ENCODE results near the gene HDAC3. TPM values are rescaled to one million over a fixed set of nuclear protein-coding genes. Genes with fewer than 3 reads are reported as not detected.

HDAC3 gene
- total RNA-seq, 1 experiment from 2014 or later = 91.9 TPM

GRCh38 chr5:141639357-141640050 lies 2.9 kb upstream of the HDAC3 start:
- no peak overlapping the region for H3K27ac ChIP-seq (ENCODE audit: low read depth, low read length)
- TF ChIP-seq POLR2A (IDR thresholded peaks at IDR 0.05; ENCODE audit: borderline replicate concordance, extremely low read depth, insufficient read depth, insufficient read length) = no peak
- TF ChIP-seq, protein P1, sequence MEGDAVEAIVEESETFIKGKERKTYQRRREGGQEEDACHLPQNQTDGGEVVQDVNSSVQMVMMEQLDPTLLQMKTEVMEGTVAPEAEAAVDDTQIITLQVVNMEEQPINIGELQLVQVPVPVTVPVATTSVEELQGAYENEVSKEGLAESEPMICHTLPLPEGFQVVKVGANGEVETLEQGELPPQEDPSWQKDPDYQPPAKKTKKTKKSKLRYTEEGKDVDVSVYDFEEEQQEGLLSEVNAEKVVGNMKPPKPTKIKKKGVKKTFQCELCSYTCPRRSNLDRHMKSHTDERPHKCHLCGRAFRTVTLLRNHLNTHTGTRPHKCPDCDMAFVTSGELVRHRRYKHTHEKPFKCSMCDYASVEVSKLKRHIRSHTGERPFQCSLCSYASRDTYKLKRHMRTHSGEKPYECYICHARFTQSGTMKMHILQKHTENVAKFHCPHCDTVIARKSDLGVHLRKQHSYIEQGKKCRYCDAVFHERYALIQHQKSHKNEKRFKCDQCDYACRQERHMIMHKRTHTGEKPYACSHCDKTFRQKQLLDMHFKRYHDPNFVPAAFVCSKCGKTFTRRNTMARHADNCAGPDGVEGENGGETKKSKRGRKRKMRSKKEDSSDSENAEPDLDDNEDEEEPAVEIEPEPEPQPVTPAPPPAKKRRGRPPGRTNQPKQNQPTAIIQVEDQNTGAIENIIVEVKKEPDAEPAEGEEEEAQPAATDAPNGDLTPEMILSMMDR (IDR thresholded peaks at IDR 0.05 in 2 of 3, conservative IDR thresholded peaks at IDR 0.05 in 1 of 3; ENCODE audit: borderline replicate concordance in 1 of 3, insufficient read depth in 1 of 3, low read depth in 2 of 3, low read length in 2 of 3) = no peak
- TF ChIP-seq REST (IDR thresholded peaks at IDR 0.05; ENCODE audit: low read depth) = no peak
- TF ChIP-seq, protein P2, sequence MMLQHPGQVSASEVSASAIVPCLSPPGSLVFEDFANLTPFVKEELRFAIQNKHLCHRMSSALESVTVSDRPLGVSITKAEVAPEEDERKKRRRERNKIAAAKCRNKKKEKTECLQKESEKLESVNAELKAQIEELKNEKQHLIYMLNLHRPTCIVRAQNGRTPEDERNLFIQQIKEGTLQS (IDR thresholded peaks at IDR 0.05) = no peak
- no peak for TF ChIP-seq JUND (IDR thresholded peaks at IDR 0.05)
- no peak for TF ChIP-seq RAD21 (IDR thresholded peaks at IDR 0.05; ENCODE audit: low read depth)
- TF ChIP-seq SIN3A (IDR thresholded peaks at IDR 0.05; ENCODE audit: low read depth) = no peak
- TF ChIP-seq EZH2phosphoT487 (IDR thresholded peaks at IDR 0.05; ENCODE audit: borderline replicate concordance) = no peak
- TF ChIP-seq FOSL1 (IDR thresholded peaks at IDR 0.05; ENCODE audit: low read depth) = no peak
- TF ChIP-seq YY1 (IDR thresholded peaks at IDR 0.05; ENCODE audit: extremely low read depth, insufficient replicate concordance, low read depth, low read length) = no peak
- H3K9me2 ChIP-seq (ENCODE audit: insufficient read depth) = no peaks in the 10 kb centered on the region
- intact Hi-C loops (cut with micrococcal nuclease) = no loop called here
- no peaks in the 10 kb centered on the region for H4K20me1 ChIP-seq (ENCODE audit: insufficient read depth)
- H3K4me3 ChIP-seq (replicated peaks in 1 of 2; ENCODE audit: low read depth in 1 of 2, low read length in 2 of 2) = no peak overlapping the region
- RAD21 ChIA-PET (ENCODE audit: low non-redundant PET in 1 of 2, low total read pairs in 2 of 2, uncharacterized antibody in 2 of 2, unreplicated experiment in 2 of 2) = no interaction called here
- CTCF ChIA-PET = interaction anchor here (3.5 kb wide), 1 partner anchor 47 kb away, joined by 25 read pairs; no protein-coding TSS in a partner anchor
- no peak for DNase-seq (ENCODE audit: low read depth, low spot score)
- peaks cover 10 to 40% of the 10 kb centered on the region in 2 experiments for H3K4me1 ChIP-seq (ENCODE audit: control insufficient read depth in 1 of 2, insufficient read depth in 2 of 2, low read length in 2 of 2)
- TSS peak; percentile 29 for BruUV-seq (replicated peaks)
- H3K27me3 ChIP-seq (ENCODE audit: insufficient read depth, low read length) = no peaks in the 10 kb centered on the region
- H3K36me3 ChIP-seq (ENCODE audit: control insufficient read depth in 1 of 2, insufficient read depth in 2 of 2, low read length in 2 of 2) = peaks cover 0 to 2% of the 10 kb centered on the region in 2 experiments; a peak in 1 of 4 replicates
- no peak overlapping the region for H3K9ac ChIP-seq (ENCODE audit: low read length)
- POLR2A ChIA-PET = no interaction called here
- H3K79me2 ChIP-seq (ENCODE audit: insufficient read depth, low read length) = peaks cover 21% of the 10 kb centered on the region
- no peak overlapping the region for H3K4me2 ChIP-seq (ENCODE audit: low read length)
- ATAC-seq = no peak
- no peak overlapping the region for H2AFZ ChIP-seq (ENCODE audit: low read depth, low read length, poor library complexity, severe bottlenecking)
- H3K9me3 ChIP-seq (ENCODE audit: control insufficient read depth in 1 of 2, insufficient read depth in 1 of 2, low read depth in 1 of 2, low read length in 2 of 2) = no peaks in the 10 kb centered on the region
